KBM-7 (cell line): ENCODE data around the gene EFCAB7.
A peak's percentile ranks its signal among the peaks of the same experiment; 100 is the strongest.

Experiments
- DNase-seq: peaks from one replicate; pipeline ENCODE4 v3.0.0-alpha.2; 2015
- in situ Hi-C: fragments of 300-500 bp; cut with MboI; formaldehyde crosslinking; loops from 2 replicates; pipeline ENCODE4 v1.14.3; 2020; ENCODE audit warnings: low sequenced_read_pairs, low pct_unique_long_range_greater_than_20kb, mixed read lengths

The EFCAB7 gene

DNA sequence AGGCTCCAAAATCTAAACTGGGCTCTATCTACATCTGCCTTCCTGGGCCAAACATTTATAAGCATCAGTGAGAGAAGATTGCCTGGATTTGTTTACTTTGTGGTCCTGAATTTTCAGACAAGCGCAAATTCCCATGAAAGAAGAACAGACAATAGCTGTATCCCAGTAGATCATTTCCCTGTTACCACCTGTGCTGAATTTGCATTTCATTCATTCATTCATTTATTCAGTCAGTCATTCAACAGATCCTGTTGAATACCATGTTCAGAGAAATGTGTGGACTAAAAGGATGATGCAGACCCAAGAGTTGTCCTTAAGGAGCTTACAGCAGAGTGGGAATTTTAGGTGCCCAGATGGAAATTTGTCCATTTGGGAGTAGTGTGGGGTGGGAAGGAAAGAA is 72.1 kb downstream of the EFCAB7 start:
- DNase-seq: no peak
- in situ Hi-C loops: no loop called here

DNA sequence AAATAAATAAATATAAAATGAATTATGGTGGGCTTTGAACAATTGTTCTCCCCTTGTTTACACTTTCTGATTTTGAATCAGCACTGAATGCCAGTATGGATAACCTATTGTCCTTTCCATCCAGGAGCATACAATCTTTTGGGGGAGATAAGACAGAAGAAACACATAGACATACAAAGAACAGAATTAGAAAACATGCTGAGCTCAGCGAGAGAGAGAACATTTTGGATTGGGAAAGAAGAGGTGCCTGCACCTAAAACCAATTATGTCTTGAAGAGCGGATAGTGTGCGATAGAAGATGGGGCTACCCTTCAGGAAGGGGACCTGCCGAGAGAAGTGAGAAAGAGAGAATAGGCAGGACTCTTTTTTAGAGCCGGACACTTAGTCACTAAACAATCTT is 76.5 kb downstream of the EFCAB7 start:
- in situ Hi-C loops: no loop called here

DNA sequence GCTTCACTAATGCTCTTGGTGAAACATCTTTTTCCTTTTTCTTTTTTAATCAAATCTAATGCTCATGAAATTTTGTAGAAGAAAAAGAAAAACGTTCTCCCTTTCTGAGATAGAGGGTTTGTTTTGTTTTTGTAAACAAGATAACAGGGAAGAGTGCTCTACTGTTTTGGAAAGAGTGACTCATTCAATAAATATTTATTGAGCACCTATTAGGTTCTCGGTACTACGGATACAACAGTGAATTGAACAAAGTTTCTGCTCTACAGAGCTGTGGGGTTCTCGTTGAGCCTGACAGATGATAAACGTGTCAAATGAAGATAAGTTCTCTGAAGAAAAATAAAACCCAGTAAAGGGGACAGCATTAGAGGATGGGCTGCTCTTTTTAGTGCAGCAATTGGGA is 76.9 kb downstream of the EFCAB7 start:
- DNase-seq: no peak
- in situ Hi-C loops: no loop called here

More for the DNA sequence above, 76.5 kb downstream of the EFCAB7 start:
- no peak for DNase-seq

DNA sequence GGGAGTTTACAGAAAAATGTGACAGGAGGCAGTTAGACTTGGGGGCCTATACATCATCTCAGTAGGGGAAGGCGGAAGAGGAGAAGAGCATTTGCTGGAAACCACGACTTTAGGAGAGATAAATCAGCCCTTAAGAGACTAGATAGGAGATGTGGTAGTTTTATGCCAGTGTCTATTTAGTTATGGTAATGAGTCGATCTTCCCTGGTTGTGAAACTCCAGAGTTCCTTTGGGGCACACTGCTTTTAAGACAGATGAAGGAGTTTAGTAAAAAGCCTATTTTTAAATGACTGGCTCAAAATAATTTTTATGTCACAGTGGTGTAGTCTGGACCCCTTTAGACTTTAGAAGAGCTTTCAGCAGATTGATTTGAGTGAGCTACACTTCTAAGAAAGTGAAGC is 77.7 kb downstream of the EFCAB7 start:
- DNase-seq: no peak
- in situ Hi-C loops: no loop called here

DNA sequence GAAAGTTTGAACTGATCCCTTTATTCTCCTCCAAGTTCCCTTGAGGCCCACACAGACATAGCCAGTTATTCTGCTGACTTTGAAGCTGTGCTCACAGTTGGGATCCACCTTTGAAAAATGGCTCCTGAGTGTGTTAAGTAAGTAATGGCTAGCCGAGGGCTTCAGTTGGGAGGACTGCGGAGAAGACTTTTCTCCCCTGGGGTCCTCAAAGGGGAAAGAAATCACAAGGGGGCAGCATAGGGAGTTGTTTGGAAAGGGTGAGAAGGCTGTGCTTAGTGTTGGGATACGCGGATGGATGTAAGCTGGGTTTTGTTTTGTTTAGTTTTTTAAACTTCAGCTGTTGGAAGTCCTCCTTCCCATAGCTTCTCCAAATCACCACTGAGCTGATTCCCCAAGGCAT is 78.1 kb downstream of the EFCAB7 start:
- no peak for DNase-seq
- in situ Hi-C loops: no loop called here

DNA sequence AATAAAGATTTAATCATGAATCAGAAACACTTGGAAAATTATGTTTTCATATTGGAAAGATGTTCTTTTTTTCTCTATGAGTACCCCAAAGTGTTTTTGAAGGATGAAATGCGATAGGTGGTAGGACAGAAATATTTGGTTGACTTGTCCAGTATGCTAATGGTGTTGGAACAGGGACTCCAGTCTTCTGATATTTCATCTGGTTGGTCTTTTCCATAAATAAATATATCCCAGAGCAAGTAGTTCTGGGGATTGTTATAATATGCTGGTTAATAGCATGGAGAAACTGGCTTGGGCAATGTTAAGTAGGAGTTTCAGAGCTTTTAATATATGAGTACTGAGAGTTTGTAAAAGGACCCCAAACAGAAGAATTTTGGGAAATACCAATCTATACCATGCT is 78.6 kb downstream of the EFCAB7 start:
- no peak for DNase-seq
- in situ Hi-C loops: no loop called here

DNA sequence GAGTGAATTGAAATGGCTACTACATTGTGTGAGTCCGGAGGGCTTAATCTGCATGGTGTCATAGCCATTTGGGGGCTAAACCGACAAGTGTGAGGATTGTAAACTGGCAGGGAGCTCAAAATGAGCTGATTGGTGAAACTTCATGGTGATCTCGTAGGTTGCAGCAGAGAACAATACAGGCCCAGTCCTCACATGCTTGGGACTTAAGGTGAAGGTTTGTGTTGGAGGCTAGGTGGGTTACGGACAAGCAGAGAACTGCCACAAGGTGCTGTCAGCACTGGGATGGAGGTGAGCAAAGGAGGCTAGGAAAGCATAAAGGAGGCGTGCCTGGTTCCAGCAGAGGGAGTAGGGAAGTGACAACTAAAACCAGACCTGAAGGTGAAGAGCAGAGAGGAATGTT is 79.3 kb downstream of the EFCAB7 start:
- no peak for DNase-seq
- in situ Hi-C loops: no loop called here

DNA sequence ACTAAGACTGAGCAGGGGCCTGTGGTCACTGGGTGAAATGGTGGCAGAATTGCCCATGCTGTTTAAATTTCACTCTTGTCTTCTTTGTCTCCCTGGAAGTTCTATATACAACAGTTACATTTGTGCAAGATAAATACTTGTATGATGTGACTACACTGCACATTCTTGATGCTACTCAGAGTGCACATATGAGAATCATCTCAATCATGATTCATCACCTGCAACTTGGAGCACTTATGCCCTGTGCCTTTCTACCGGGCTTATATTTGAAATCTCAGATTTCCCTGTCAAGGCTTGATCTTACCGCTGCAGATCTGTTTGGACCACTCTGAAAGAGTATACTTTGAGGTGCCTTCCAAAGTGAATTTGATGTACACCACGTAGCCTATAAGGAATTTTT is 80.5 kb downstream of the EFCAB7 start:
- DNase-seq: no peak
- in situ Hi-C loops: no loop called here

DNA sequence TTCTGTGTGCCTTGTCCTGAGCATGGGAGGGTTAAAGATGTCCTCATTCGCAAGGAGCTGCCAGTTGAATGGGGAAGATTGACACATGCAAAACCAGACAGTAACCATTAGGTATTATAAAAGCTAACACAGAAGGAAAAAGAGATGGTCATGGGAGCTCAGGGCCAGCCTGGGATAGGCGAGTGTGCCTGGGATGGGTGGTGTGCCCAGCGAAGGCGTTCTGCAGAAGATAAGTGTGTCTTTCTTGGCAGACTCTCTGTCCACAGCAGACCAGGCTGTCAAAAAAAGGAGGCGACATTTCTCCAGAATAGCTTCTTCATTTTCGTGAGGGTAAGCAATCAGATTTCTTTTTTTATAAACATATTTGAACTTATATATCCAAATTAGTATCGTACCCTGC is 84.0 kb downstream of the EFCAB7 start:
- DNase-seq: no peak
- in situ Hi-C loops: no loop called here

DNA sequence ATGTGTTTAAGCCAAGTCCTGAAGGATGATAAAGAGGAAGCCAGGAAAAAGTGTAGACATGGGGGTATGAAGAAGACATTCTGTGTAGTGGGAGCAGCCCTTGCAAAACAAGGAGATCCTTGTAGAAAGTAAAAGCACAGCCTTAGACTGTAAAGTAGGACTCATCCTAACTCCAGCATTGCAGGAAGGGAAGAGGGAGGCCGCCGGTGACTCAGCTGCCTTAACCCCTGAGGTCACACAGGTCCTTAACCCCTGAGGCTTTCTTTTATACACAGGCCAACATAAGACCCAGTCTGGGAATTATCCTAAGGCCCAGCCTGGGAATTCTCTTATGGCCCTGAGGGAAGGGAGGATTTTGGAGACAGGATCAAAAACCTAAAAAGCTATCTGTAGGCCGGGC is 87.9 kb downstream of the EFCAB7 start:
- no peak for DNase-seq
- in situ Hi-C loops: no loop called here

DNA sequence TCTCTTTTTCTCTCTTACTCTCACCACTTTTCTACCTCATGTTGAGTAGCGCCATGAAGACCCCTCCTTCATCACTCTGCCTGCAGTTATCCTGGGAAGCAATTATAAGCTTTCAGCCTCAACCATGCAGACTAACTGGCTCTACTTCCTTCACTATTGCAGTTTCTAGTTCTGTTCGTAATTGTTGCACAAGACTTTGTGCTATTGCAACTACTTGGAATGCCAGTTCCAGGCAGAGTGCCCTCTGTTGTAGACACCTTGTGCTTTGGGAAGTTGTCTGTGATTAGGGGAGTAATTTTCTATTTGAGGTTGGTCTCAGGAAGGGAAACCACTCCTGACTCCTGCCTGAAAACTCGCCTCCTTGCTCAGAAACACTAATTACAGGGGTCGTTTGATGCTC is 89.2 kb downstream of the EFCAB7 start:
- DNase-seq: no peak
- in situ Hi-C loops: no loop called here

DNA sequence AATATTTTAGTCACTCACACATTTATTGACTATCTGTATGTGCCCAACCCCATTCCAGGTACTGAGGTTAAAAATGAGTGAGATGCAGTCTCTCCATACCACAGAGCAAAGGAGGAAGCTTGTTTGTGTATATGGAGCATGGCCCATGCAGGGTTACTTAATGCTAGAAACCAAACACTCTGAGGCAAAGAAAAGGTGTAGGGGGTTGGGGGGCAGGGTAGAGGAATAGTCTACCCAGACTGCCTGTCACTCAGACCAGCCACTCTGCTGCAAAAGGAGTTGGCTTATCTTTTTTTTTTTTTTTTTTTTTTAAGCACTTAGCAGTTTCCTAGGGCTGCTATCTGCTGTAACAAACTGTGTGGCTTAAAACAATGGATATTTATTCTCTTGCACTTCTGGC is 89.6 kb downstream of the EFCAB7 start:
- peak; percentile 10 for DNase-seq
- in situ Hi-C loops: no loop called here

DNA sequence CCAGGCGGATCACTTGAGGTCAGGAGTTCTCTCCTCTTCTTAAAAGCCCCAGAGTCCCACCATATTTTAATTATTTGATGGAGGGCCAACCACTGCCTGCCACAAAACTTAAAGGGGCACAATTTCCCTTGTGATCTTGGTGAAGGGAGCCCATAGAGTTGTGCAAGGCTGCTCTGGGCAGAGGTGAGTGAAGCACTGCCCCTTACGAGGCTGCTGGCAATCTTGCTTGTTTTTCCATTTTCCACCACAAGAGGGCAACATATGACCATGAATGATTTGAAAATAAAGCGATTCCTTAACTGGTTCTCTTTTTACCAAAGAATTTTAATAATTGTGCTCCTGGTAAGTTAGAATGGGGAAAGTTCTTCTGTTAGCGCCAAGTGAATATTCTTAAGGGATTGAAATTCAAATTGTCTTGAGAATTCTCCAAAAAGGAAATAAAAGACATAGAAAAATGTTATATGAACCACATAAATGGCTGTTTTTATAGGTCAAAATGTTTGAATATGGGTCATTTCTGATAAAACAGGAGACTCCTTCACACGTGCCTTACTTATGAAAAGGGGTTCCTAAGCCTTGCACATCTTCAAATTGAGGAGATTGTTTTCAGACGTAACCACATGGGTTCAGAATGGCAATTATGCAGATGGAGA is 92.6 kb downstream of the EFCAB7 start:
- in situ Hi-C loops: no loop called here
- peak; percentile 81 for DNase-seq

DNA sequence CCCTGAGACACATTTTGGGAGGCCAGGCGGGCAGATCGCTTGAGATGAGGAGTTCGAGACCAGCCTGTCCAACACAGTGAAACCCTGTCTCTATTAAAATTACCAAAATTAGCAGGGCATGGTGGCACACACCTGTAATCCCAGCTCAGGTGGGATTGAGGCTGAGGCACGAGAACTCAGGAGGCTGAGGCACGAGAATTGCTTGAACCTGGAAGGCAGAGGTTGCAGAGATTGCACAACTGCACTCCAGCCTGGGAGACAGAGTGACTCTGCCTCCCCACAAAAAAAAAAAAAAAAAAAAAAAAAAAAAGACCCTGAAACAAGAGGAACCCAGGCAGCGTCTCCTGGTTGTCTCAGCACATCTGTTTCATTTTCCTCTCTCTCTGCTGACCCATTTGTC is 94.1 kb downstream of the EFCAB7 start:
- in situ Hi-C loops: no loop called here
- no peak for DNase-seq

DNA sequence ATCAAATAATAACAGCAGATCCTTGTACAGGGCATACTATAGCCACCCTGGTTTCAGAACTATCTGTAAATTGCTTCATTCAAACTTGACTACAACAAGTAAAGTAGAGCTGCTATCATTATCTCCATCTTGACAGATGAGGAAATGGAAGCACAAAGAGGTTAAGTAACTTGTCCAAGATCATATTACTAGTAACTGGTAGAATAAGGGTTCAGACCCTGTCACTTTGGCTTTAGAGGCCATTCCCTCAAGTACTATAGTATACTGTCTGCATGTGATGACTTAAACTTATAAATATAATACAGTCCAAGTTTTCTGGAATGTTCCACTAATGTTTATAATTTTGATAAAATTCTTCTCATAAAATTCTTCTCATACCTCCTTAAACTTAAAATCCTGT is 94.7 kb downstream of the EFCAB7 start:
- in situ Hi-C loops: no loop called here
- DNase-seq: no peak

DNA sequence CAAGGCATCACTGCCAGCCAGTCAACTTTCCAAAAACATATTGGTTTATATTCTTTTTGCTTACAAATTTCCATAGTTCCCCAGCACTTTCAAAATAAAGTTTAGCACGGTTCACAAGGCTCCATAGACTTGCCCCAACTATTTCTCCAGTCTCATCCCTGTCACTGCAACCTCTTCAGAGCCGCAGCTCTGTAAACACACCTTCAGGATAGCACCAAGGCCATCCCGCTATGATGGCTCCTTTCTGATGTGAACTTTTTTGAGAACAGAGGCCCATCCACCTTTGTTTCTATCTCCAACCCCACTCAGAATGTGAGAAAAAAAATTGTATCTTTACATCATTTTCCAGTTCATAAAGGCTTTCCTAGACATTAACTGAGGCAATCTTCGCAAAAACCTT is 96.2 kb downstream of the EFCAB7 start:
- DNase-seq: no peak
- in situ Hi-C loops: no loop called here

DNA sequence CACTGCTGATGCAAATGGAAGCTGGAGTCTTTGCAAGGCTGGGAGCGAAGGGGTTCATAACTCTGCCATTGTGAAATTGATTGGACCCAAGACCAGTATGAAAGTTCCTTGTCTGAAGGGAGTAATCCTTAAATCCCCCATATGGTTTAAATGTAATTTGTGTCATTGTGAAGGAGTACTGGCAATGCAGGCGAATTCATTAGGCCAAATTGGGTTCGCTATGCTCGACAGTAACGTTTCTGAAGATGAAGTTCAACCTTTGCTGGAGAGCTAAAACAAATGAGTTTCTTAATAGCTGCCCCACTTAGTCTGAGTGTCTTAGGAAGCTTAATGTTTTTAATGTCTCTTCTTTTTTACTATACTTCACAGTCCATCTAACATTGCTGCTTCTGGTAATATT is 97.3 kb downstream of the EFCAB7 start:
- DNase-seq: no peak
- in situ Hi-C loops: no loop called here

DNA sequence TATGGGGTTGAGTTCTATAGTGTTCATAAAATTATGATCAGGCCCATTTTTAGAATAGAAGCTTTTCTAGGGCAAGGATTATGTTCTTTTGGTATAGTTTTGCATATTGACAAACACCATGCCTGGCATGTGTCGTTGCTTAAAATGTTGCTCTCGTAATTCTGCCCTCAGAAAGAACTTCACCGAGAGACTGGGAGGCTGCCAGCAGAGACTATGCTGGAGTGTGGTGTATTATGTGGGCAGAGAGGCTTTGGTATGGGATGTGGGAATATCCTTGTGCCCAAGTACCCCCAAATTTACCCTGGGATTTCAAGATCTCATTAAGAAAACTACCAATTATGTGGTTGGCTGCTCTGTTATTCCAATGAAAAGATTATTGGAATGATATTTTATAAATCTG is 97.8 kb downstream of the EFCAB7 start:
- in situ Hi-C loops: no loop called here
- no peak for DNase-seq

DNA sequence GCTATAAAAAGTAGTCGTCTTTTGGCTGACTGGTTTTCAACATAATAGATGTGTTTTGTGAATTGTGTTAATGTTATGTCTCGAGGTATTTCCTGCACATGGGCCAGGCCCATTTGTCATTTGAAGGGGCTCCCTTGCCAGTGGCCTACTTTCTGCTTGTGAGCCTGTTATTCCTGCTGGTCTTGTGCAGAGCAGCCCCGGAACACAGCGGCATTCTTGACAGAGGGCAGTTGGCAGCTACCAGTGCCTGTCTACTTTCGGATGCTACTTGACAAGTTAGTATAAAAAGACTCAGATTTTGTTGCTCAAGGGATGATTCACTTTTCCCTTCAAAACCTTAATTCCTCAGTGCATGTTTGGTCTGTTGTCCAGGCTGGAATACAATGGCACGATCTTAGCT is 98.4 kb downstream of the EFCAB7 start:
- DNase-seq: no peak
- in situ Hi-C loops: no loop called here
